T1000 (cell line): ENCODE data around the gene NUAK2.

Experiments used
- DNase-seq: peaks from one replicate; lab custom pipeline; 2025; ENCODE audit warnings: mixed read lengths; lab: John Stamatoyannopoulos, UW

The NUAK2 gene

DNA sequence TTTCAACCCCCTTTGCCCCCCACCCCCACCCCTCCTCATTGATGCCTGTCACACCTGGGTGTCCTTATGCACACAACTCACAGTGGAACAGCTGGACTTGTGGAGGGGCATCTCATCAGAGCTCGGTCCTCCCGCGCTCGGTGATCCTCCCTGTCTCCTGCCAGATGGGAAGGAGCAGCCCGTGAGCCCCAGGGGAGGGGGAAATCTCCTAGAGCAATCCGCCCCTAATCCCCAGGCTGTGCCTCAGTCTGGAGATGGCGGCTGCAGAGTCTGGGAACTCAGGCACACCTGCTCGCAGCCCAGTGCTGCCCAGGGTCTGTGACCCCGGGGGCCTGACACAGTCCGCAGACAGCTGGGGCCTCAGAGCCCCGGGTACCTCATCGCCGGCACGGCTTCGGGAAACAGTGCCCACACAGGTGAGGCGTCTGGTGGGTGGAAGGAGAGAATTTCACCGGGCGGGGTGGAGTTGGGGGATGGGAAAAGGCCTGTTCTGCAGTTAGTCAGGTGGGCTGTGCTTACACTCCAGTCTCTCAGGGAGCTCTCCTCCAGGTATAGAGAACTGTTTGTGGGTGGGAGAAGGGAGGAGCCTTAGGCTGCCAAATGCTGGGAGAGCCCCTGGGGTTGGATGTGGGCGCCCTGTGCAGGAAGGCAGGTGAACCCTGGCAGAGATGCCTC, 64.5 kb downstream of the NUAK2 start:
- DNase-seq = no peak

DNA sequence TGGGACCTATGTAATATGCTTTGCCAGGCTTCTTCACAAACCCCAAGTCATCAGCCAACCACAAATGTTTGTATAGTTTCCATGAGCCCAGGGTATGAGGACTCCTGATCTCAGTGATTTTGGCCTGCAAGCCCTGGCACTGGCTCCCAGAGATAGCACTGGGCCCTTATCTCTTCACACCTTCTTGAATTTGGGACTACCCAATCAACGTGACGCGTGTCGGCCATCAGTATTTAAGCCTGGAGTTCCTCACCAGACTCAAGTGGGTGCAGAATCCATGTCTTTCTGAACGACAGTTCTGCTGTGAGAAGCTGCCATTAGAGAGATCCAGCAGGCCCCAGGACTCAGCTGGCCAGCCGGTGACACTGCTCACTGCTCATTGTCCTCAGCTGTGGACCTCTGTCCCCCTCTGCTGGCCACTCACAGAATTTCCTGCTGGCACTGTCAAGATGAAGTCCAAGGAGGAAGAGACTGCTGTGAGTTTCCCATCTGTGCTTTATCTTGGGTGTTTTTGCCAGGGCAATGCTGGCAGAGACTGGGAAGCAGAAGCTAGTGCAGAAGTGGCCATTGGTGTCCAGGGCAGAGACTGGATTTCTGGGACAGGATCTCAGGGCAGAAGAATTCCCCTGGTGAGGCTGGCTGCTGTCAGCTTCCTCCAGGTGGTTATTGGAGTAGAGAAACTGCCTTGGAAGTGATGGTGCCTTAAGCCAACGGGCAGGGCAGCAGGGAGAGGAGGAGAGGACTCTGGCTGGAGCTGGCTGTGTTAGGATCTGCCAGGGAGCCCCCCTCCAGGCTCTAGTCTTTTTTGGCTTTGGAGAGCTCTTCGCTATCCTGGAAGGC, 65.4 kb downstream of the NUAK2 start:
- DNase-seq = peak; percentile 83
